K562 (cell line): ENCODE results near the gene SLC25A45. TPM values are rescaled to one million over a fixed set of nuclear protein-coding genes. Genes with fewer than 3 reads are reported as not detected.

Experiments
- GABPB1 ChIP-seq: sonication (generic); formaldehyde crosslinking; IDR thresholded peaks from 2 replicates; pipeline ENCODE4 v1.8.0; 2022; ENCODE audit warnings: mild to moderate bottlenecking, missing genetic modification reagents
- MAFK ChIP-seq: IDR thresholded peaks from 2 replicates; pipeline ENCODE4 v1.6.1; 2011; ENCODE audit warnings: low read length, improper control_type of control experiment
- ZBTB8A ChIP-seq: fragments of 450-650 bp; IDR thresholded peaks from 2 replicates; pipeline ENCODE4 v1.6.1; 2018; ENCODE audit warnings: mild to moderate bottlenecking, moderate library complexity; ENCODE audit not compliant: partially characterized antibody
- ZFP91 ChIP-seq: sonication (generic); formaldehyde crosslinking; IDR thresholded peaks from 2 replicates; pipeline ENCODE4 v1.8.0; 2022; ENCODE audit warnings: mild to moderate bottlenecking, missing genetic modification reagents
- polyA plus RNA-seq, 8 experiments: library from polyadenylated mRNA; depleted of rRNA in 4 of 8; stranded (reverse) in 5 of 8; unstranded in 3 of 8; fragments of >200 nt; fragmentation: Nextera tagmentation in 2 of 8; fragmentation: Illumina TruSeq in 1 of 8; extraction: Ambion mirVana in 2 of 8; extraction: Trizol in 1 of 8; gene quantifications; 2 replicates each; pipeline versions ENCODE4 v1.2.1 to v1.2.3, GENCODE V29; 2011 to 2014; ENCODE audit warnings: inconsistent platforms in 1 of 8, missing spikeins in 1 of 8
- total RNA-seq, 7 experiments: library from RNA; depleted of rRNA in 6 of 7; stranded (reverse); fragments of >200 nt in 6 of 7; fragmentation: Illumina TruSeq in 2 of 7; extraction: Trizol in 2 of 7; gene quantifications; 2 replicates each; pipeline versions ENCODE4 v1.2.1 to v1.2.3, GENCODE V29; 2011 to 2021; ENCODE audit warnings: low replicate concordance in 1 of 7
- TF ChIP-seq, protein P1 (sequence below): fragments of 250-450 bp; sonication (Bioruptor Pico); IDR thresholded peaks from 2 replicates; pipeline ENCODE4 v1.5.0; 2021; ENCODE audit warnings: mild to moderate bottlenecking, borderline replicate concordance

SLC25A45 gene
- total and polyA plus RNA-seq, 9 of the 15 experiments (the other 6 are each of a cell fraction or from before 2014, with no cell fraction given): 0.15 to 2.3 (median 0.68) TPM

GRCh38 chr11:65354265-65355012, 28.0 kb downstream of the SLC25A45 start, which contains the start of gene TIGD3 (continued):
- TF ChIP-seq ZFP91 (CRISPR knock-in tag) (no peak), GABPB1 (CRISPR knock-in tag) (peak; percentile 29), MAFK (no peak), ZBTB8A (no peak)
- TF ChIP-seq, protein P1, sequence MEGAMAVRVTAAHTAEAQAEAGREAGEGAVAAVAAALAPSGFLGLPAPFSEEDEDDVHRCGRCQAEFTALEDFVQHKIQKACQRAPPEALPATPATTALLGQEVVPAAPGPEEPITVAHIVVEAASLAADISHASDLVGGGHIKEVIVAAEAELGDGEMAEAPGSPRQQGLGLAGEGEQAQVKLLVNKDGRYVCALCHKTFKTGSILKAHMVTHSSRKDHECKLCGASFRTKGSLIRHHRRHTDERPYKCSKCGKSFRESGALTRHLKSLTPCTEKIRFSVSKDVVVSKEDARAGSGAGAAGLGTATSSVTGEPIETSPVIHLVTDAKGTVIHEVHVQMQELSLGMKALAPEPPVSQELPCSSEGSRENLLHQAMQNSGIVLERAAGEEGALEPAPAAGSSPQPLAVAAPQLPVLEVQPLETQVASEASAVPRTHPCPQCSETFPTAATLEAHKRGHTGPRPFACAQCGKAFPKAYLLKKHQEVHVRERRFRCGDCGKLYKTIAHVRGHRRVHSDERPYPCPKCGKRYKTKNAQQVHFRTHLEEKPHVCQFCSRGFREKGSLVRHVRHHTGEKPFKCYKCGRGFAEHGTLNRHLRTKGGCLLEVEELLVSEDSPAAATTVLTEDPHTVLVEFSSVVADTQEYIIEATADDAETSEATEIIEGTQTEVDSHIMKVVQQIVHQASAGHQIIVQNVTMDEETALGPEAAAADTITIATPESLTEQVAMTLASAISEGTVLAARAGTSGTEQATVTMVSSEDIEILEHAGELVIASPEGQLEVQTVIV (CRISPR knock-in tag): no peak
